HUDEP-2 (cell line): ENCODE measurements around the gene NPTN.
A peak's percentile ranks its signal among the peaks of the same experiment; 100 is the strongest.
"Not testable (repeated sequence)": the region's sequence is repeated elsewhere in the genome, so short reads cannot be mapped to it uniquely, and the experiment has no call there.

Experiments
- DNase-seq, 76 experiments: peaks; one replicate each; lab custom pipeline; 2025; ENCODE audit not compliant: unreplicated experiment in 76 of 76; lab: John Stamatoyannopoulos, UW

NPTN gene

DNA sequence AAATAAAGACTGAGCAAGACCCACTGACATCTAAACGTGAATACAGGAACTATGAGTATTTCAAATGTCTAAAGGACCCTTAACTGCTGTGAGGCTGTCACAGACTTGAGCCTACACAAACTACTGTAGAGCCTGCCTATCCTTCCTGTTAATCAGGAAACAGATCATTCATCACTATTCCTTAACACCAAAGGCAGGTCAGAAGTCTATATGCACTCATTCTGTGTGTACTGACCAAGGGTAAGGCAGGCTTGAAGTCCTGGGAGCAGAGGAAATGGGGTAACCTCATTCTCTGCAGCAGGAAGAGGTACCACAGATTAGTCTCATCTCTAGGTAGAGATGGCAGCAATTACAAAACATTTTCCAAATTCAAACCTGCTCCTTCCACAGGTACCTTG lies 30.7 kb downstream of the NPTN start:
- no peak for DNase-seq

DNA sequence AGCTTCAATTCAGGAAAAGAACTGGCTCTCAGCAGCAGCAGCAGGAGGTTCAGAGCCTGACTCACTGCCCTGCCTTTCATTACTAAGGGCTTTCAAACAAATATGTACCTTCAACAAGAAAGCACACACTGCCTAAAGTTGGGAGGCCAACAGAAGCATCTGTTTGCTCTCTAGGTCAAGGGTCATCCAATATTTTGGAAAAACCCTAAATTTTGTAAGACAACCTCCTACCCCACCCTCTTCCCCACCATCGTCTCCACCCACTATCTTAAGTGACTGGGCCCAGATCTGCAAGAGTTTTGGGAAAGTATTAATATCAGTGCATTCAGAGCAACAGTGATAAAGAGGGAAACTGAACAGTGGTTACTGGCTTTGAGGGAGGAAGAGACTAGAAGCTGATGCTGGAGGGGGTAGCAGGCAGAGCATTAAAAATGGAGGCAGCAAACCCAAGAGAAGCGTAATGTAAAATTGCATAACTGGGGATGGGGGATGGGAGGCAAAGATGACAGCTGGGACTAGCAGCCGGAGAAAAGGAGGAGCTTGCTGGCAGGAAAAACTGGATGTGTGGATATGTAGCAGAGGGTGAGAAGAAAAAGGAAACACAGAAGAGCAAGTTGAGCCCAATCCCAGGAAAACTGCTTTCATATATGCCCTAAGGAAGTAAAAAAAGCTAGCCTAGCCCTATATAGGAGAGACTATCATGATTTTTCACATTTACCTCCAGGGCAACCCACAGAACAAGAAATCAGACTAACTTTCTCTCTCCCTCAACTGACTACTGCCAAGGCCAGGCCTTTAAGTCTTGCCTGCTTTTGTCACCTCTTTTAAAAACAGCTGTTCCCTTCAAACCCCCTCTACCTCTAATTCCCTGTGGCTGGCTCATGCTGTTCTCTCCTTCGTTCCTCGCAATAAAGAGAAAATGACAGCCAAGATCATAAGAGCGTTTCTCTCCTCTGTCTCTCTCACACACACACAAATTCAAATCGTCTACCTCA lies 31.4 kb downstream of the NPTN start:
- no peak for DNase-seq

DNA sequence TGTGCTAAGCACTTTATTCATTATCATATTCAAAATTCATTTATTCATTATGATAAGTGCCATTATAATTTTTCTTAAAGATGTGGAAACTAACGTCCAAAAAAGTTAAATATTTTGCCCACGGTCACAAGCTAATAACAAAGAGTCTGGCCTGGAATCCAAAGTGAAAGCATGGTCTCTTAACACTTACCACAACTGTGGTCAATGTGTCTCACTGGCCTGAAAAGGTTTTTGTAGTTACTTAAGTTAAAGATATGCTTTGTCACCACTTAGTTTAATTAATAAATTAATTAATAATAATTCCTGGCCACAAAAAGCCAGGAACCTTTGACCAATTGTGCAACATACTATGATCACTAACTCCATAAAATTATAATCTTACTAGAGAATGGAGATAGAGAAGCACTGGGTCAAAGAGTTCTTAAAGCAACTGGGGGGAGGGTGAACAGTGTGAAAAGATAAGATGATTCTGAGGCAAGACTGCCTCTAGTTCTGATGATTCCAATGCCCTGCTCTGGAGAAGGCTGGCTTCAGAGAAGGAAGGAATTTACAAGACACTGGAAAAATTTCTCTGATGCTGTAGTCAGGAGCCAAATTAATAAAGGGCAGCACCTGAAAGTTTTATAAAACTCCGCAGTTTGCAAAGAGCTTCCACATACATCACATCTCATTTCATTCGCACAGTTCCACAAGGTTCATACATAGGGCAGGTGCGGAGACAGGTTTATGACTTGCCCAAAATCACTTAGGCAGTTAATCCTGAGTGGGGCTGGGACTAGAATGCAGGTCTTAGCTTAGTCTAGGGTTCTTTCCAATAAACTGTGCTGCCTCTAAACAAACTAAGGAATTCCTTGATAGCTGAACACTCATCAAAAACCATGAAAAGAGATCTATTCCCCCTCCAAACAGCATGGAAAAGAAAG lies 32.5 kb downstream of the NPTN start:
- no peak for DNase-seq

DNA sequence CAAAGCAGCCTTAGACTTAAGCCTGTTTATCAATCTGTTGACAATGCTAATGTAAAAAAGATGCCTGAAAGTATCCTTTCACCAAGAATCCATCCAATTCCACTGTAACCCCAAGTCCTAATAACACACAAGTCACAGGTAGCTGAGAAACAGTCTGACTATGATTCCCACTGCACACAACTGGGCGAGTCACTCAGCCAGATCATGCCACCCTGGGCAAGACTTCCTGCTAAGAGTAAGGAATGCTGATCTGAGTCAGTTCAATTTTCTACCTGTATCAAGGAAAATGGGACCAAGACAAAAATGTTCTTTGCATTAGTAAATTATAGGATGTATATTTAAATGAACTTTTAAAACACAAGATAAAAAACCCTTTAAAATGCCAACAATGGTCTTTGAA lies 33.3 kb downstream of the NPTN start:
- DNase-seq, result no peak

DNA sequence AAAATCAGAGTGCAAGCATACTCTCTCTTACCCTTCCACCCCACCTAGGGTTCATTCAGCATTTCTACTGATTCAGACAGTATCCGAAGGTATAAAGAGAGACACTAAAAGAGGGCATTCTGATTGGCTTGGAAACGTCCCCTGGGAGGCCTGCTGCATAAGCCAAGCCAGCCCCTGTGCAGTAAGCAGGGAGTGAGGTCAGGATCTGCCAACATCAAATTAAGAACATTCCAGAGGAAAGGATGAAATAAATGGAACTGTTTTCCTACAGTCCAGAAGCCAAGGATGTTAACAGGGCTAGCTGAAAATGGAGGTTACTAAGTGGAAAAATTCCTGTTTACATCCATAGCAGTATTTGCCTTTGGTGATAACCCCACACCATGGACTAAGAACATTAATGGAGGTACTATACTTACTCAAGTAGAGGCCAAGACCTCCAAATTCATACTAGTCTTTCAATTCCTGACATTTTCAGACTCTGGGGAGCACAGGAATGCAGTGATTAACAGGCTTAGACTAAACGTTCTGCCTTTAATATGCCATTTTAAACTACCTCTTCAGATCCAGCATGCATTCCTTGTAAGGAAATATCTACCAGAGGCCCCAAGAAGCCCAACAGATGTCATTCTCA lies 34.5 kb downstream of the NPTN start:
- DNase-seq, result no peak

DNA sequence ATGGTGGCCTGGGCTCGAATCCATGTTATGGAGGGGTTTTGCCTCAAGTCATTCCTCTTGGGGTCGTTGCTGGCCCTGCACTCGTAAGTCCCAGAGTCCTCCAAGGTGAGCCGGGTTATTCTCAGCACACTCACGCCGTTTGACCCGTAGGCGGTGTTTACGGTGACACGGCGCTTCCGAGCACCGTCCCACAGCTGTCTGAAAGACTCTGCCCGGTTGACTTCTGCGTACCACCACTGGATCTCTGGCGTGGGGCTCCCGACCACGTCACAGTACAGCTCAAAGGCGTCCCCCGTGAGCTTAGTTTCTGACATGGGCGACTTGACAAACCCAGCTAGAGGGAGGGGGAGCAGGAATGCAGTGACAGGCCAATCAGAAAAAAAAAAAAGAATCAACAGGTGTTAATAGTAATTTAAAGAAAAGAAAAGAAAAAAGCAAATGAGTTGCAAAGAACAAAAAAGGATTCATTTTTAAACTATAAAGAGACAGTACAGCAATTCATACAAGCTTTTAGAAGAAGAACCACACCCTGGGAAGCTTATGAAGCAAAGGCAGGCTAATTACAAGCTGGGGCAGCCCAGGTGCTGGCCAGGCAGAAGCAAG lies 36.1 kb downstream of the NPTN start:
- DNase-seq, result no peak

DNA sequence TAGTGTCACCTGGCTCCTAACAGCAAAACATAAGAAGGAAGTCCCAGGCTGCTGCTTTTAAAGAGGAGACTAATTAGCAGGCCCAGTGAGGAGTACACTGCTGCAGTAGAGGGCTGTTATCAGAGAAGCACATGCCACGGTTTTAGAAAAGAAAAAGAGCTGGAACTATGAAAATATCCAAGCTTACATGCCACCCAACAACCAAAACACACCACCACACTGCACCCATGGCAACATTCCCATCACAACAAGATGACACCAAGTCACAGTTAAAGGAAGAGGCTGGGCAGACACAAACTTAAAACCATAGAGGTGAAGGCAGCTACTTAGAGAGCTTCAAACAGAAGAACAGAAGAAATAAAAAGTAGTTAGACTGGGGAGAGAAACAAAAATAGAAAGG lies 37.0 kb downstream of the NPTN start:
- peak in 17 of 76 experiments; percentile 1 to 41 (median 15) for DNase-seq

DNA sequence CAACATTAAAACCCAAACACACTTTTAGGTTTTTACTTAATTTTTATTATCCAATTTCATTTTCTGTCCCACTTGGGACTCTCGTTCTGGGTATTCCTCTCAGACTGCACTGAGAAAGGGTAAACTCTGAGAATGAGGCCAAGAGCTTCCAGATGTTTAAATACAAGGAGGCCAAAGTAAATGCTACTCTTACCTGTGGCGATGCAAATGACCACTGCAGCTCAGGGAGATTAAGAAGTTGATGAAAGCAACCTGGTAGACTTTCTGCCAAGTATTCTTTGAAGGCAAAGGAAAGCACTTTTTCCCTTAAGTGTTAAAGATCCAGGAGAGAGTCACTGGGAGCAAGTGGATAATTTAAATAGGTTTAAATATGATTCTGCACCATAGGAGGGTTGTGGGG lies 39.1 kb downstream of the NPTN start:
- no peak for DNase-seq

DNA sequence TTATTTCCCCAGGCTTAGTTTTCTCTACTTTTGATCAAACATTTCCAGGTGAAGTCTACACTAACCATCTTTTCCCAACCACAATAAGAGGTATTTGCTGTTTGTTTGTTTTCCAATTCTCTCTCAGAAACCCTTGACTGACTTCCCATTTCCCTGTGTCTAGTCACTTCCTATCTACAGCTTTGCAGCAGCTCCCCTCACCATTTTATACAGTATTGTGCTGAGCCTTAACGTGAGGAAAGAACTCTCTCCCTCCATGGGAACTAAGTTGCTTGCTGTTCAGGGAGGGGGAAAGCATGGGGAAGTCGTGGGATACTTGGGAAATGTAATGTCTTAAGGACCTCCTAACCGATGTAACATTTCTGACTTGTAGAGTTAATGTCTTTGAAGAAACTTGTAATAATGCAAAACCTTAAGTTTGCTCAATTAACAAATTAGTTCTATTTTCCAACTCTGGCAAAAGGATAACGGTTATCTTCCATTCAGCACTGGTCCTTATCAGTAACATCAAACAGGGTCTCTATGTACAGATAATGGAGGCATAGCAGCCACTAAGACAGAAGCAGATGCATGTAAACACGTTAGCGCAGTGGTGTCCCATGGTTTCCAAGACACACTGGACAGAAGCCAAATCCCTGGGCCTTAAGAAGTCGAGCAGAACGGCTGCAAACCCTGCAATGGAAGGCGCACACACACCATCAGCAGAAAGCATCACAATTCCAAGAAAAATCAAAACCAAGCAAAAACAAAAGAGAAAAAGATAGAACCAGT lies 39.7 kb downstream of the NPTN start:
- DNase-seq, result peak in 9 of 76 experiments; percentile 10 to 58 (median 43)

DNA sequence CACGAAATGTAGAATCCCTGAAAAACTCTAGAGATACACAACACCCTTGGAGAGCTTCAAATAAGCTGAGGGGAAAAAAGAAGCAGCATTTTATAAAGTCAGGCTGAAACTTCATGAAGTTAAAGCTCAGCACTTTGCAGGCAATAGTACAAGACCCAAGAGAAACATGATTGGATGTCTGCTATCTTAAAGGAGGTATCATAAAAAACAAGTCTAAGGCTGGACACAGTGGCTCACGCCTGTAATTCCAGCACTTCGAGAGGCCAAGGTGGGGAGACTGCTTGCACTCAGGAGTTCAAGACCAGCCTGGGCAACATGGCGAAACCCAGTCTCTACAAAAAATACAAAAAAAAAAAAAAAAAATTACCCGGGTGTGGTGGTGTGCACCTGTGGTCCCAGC lies 42.9 kb downstream of the NPTN start:
- no peak for DNase-seq

DNA sequence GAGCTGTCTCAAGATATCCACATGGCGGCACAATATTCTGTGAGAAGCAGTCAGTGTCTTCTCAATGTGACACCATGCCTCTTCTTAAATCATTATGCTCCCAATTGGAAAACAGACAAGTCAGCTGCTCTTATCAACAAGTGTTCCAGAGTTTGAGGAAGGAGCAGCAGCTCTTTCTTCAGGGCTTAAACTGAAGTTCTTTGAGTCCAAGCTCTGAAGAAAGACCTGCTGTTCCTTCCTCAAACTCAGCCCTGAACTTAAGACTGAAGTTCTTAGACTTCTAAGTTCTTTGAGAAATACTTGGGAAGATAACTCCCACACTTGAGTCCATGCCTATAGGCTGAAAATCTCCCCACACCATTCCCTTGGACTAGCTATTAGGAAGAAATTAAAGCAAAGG lies 43.4 kb downstream of the NPTN start:
- no peak for DNase-seq

DNA sequence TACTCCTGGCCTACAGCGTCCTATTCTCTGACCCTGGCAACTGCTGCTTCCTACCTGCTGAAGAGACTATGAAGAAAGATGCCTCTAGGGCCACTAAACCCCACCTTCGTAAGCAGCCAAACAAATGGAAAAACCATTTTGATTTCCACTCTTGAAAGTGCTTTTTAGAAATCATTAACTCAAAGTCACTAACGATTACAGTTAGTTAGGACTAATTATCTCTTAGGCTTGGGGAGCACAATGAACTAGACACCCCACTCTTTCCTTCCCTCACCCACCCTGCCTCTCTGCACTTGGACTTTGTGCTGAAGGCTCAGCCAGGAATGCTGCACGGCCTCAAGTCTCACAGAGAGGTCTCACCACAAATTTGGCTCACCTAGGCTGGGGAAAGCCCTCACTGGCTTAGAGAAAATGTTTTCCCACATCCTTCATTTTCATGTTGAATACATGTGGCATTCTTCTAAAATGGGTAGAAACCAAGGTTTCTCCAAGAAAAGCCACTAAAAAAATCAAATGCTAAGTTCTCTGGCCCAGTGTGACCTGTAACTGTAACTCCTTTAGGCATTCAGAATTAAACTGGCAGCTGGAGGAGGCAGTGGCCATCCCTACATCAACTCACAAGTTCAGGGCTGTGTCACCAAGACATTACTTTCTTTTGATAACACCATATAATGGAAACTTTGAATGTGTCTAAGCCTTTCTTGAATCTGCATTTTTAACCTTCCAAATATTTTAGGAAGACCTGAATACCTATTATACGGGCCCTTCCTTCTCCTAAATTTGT lies 47.1 kb downstream of the NPTN start:
- no peak for DNase-seq

DNA sequence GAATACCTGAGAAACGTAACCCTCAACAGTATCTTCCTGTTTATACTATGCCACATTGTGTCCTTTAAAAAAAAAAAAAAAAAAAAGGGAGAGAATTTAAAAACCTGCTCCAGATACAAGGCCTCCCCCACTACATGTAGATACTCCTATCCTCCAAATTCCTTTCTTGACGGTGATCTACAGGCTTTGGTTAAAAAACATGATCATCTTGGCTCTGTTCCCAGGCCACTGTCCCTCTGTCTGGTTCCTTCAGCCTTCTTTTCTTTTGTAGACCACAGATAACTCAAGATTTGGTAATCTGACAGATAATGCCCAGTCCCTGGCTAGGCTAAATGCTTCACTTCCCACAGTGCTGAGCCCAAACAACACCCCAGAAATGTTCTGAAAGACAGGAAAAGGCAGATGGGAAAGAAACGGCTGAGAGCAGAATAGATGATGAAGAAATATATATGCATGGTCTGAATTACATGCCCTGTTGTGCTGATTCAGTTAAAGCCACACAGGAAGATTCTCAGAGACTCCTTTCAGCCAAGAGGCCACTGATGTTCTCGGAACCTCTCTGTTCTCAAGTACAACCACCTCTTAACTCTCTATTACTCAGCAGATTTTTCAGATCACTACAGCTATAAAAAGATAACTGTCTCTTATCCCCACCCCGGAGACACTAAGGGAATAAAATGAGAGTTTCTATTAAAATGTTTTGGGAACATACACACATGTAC lies 48.3 kb downstream of the NPTN start:
- DNase-seq, result peak in 28 of 76 experiments; percentile 6 to 62 (median 30)

DNA sequence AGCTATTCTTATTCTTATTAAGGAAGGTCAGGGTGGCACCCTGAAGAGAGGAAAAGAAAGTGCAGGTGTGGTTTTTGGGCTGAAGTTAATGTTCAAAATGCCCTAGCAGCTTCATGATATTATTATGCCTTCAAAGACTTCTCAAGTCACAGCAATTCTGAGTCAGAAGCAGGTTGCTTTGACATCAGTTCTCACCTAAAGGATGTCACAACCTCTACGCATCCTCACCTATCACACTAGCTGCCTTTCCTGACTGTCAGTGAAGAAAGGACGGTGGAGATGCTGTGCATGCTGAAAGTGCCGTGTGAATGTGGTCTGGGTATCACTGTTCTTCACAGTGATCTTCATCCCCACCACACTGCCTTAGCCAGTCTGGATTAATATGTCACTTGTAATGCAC lies 49.6 kb downstream of the NPTN start:
- DNase-seq, result no peak

DNA sequence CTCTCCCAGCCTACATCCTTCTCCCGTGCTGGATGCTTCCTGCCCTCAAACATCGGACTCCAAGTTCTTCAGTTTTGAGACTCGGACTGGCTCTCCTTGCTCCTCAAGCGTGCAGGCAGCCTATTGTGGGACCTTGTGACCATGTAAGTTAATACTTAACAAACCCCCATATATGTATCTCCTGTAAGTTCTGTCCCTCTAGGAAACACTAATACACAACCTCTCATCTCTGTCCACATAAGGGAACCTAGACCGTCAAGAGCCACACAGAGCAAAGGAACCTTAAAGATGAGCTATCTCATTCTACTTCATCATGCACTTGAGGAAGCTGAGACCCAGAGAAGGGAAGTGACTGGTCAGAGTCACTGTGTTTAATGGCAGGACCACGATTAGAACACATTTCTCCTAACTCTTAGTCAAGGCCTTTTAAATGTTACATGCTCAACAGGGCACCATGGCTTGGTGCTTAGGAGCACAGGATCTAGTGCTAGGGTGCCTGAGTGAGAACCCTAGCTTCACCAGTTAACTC lies 50.3 kb downstream of the NPTN start:
- DNase-seq, result no peak

DNA sequence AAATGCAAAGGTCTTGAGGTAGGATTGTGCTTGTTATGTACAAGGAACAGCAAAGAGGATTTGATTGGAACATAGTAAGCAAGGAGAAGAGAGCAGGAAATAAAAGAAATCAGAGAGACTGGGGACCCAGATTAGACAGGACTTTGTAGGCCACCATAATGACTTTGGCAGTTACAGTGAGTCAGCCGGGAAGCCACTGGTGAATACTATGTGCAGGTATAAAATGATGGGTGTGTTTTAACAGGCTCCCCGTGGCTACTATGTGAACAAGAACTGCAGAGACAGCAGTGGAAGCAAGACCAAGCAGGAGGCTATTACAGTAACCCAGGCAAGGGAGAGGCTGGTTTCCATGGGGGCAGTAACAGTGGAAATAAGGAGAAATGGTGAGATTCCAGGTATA lies 55.2 kb downstream of the NPTN start:
- DNase-seq, result no peak

DNA sequence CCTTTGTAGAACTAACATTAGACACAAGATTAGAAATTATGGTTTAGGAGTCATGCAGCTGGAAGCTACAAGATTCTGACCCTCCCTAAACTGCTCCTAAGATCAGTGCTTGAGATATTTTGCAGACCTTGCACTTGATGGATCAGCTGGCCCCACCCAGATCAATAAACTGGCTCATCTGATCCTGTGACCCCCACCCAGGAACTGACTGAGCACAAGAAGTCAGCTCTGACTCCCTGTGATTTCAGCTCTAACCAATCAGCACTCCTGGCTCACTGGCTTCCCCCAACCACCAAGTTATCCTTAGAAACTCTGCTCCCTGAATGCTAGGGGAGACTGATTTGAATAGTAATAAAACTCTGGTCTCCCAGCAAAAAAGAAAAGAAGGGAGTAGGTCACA lies 55.6 kb downstream of the NPTN start:
- DNase-seq, result not testable (repeated sequence)

DNA sequence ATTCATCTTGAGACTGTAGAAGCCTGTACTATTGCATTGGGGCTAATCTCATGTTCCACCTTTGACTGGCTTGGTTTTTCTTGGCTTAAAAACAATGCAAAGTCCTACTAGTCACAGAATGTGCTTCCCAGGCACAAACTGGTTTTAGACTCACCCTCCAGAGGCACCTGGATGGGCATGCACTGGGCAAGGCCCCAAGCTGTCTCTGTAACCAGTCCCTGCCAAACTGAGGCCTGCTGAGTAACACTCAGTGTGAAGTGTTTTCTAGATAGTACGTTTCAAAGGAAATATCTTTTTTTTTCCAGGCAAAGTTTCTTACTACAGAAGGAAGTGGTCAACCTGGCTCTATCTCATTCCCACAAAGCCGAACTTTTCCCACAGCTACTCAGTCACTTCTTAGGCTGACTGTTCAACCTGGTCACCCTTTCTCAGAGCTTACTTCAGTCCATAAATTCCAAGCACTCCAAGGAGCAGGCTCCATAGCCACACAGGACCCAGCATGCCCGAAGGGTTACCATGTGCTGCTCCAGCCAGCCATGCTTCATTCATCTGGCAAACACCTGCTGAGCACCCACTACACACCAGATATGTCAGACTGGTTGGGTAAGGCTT lies 57.4 kb downstream of the NPTN start:
- no peak for DNase-seq
